Testis (tissue), 3 donors: ENCODE data around the gene GRAP. TPM values are rescaled to one million over a fixed set of nuclear protein-coding genes. Genes with fewer than 3 reads are reported as not detected.
A peak's percentile ranks its signal among the peaks of the same experiment; 100 is the strongest.
"Not testable (repeated sequence)": the region's sequence is repeated elsewhere in the genome, so short reads cannot be mapped to it uniquely, and the experiment has no call there.

Source experiments
- DNase-seq: peaks from one replicate; pipeline ENCODE4 v3.0.0-alpha.2; 2019
- H3K27ac ChIP-seq, 2 donors: fragments of 200-600 bp; sonication (generic); one replicate each; pipeline ENCODE4 v1.5.1; 2019
- H3K27me3 ChIP-seq: fragments of 200-600 bp; sonication (generic); one replicate; pipeline ENCODE4 v1.5.1; 2019
- H3K36me3 ChIP-seq: fragments of 200-600 bp; sonication (generic); one replicate; pipeline ENCODE4 v1.5.1; 2017; ENCODE audit warnings: low read depth; ENCODE audit errors: missing control alignments
- H3K4me1 ChIP-seq: fragments of 200-600 bp; sonication (generic); one replicate; pipeline ENCODE4 v1.5.1; 2019
- H3K4me3 ChIP-seq, 2 donors: fragments of 200-600 bp; sonication (generic); one replicate each; pipeline ENCODE4 v1.5.1; 2017 to 2019
- H3K9me3 ChIP-seq: fragments of 200-600 bp; sonication (generic); one replicate; pipeline ENCODE4 v1.5.1; 2017
- WGBS, 2 donors: methylation state at CpG; one replicate each; pipeline ENCODE4 v1.1.5; 2018; 5-methylcytosine and 5-hydroxymethylcytosine counted together
- intact Hi-C: fragments of 100-400 bp; cut with DNase I; formaldehyde crosslinking; loops from one replicate; pipeline ENCODE4 v1.15.1; 2023; ENCODE audit warnings: low total_unique reads
- polyA plus RNA-seq: library from polyadenylated mRNA; stranded (reverse); fragments of 350-450 nt; fragmentation: Illumina TruSeq; extraction: RNeasy Lipid Tissue Mini Kit (QIAGEN cat#74804); gene quantifications from one replicate; pipeline ENCODE4 v1.2.3, GENCODE V29; 2014; ENCODE audit warnings: low read depth, low replicate concordance; ENCODE audit not compliant: insufficient read depth
- total RNA-seq, 2 donors: library from RNA; depleted of rRNA; stranded (reverse); fragments of >200 nt; gene quantifications; one replicate each; pipeline ENCODE4 v1.2.3, GENCODE V29; 2016

The GRAP gene
- total and polyA plus RNA-seq, 3 donors from 2014 or later: 5.3 to 13.2 (median 7.2) TPM

DNA sequence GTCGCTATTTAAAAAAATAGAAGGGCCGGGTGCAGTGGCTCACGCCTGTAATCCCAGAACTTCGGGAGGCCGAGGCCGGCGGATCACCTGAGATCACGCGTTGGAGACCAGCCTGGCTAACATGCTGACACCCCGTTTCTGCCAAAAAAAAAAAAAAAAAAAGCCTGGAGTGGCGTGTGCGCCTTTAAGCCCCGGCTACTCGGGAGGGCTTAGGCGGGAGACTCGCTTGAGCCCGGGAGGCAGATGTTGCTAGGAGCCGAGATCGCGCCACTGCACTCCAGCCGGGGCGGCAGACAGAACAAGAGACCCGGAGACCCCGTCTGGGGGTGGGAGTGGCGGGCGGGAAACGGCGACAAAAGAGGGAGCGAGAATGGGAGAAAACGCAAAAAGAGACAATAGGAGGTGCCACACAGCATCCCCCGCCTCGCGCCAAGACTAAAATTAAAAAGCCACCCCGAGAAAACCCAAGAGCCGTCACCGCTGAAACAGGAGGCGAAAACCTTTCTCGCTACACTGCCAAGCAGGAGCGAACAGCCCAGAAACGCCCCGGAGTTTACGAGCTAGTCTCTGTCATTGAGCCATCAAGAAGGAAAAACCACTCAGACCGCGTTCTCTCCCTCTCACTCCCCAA, 16.7 kb upstream of the GRAP start:
- H3K4me1 ChIP-seq, H3K36me3 ChIP-seq, intact Hi-C loops, H3K9me3 ChIP-seq, H3K27me3 ChIP-seq, H3K4me3 ChIP-seq: not testable (repeated sequence)
- 0 to 1% methylated on average over 5 to 34 of the region's 44 CpGs for WGBS, 2 donors
- DNase-seq: peak; percentile 90
- peak overlapping the region; percentile 50 to 88 for H3K27ac ChIP-seq

DNA sequence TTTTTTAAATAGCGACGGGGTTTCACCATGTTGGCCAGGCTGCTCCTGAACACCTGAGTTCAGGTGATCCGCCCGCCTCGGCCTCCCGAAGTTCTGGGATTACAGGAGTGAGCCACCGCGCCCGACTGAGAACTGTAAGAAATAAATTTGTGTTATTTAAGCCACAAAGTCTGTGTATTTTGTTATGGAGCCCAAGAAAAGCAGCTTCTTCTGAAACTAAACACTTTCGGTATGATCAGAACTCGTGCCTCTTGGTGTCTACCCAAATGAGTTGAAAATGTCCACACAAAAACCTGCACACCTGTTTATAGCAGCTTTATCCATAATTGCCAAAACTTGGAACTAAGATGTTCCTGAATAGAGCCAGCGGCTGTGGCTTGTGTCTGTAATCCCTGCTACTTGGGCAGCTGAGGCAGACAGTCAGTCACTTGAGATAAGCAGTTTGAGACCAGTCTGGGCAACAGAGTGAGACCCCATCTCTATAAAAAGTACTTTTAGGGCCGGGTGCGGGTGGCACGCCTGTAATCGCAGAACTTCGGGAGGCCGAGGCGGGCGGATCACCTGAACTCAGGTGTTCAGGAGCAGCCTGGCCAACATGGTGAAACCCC, 16.1 kb upstream of the GRAP start:
- intact Hi-C loops, H3K4me1 ChIP-seq, H3K36me3 ChIP-seq, H3K27me3 ChIP-seq, DNase-seq, H3K27ac ChIP-seq, H3K9me3 ChIP-seq, H3K4me3 ChIP-seq: not testable (repeated sequence)
- no CpG with 5 or more reads among the region's 20 CpGs for WGBS, 2 donors

DNA sequence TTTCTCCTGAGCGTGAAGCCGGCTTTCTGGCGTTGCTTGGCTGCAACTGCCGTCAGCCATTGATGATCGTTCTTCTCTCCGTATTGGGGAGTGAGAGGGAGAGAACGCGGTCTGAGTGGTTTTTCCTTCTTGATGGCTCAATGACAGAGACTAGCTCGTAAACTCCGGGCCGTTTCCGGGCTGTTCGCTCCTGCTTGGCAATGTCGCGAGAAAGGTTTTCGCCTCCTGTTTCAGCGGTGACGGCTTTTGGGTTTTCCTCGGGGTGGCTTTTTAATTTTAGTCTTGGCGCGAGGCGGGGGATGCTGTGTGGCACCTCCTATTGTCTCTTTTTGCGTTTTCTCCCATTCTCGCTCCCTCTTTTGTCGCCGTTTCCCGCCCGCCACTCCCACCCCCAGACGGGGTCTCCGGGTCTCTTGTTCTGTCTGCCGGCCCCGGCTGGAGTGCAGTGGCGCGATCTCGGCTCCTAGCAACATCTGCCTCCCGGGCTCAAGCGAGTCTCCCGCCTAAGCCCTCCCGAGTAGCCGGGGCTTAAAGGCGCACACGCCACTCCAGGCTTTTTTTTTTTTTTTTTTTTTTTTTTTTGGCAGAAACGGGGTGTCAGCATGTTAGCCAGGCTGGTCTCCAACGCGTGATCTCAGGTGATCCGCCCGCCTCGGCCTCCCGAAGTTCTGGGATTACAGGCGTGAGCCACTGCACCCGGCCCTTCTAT, 15.4 kb upstream of the GRAP start:
- H3K4me1 ChIP-seq, H3K27me3 ChIP-seq, H3K36me3 ChIP-seq, intact Hi-C loops, H3K4me3 ChIP-seq, H3K9me3 ChIP-seq: not testable (repeated sequence)
- 1% methylated on average over 25 of the region's 51 CpGs; no CpG with 5 or more reads in 1 of the 2 donors for WGBS, 2 donors
- peak; percentile 43 for DNase-seq
- peak overlapping the region in 1 of 2 donors; percentile 59 for H3K27ac ChIP-seq

DNA sequence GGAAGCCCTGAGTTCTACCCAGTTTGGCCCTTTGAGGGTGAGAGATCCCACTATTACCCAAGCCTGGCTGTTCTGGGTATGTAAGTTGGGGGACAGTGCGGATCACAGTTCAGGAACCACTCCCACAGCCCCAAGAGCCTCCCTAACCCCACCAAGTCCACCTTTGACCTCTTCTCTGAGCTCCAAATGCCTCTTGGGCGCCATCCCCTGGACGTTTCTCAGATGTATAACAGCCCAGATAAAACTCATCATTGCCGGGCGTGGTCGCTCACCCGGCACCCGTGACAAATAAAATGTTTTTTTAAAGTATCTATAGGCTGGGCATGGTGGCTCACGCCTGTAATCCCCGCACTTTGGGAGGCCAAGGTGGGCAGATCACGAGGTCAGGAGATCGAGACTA, 8.7 kb upstream of the GRAP start:
- intact Hi-C loops, H3K27me3 ChIP-seq, H3K27ac ChIP-seq, H3K36me3 ChIP-seq, DNase-seq, H3K9me3 ChIP-seq, H3K4me3 ChIP-seq, H3K4me1 ChIP-seq: not testable (repeated sequence)
- no CpG with 5 or more reads among the region's 12 CpGs for WGBS, 2 donors

DNA sequence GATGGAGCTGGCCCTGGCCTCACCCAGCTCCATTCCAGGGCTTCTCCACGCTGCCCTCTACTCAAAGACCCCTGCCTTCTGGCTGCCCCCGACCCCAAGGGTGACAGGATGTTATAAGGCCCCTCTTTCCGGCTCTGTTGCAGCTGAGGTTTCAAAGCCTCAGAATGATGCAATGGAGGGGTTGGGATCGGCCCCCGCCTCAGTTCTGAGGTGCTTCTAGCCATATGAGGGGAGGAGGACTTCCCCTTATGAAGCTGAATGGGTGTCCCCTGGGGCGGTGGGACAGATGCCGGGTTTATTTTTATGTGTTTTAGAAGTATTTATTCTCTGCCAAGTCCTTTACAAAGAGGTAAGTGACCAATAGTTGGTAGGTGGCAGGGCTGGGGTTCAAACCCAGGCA, 2.1 kb upstream of the GRAP start:
- H3K27me3 ChIP-seq, H3K9me3 ChIP-seq, DNase-seq, H3K4me3 ChIP-seq, H3K4me1 ChIP-seq, H3K36me3 ChIP-seq, H3K27ac ChIP-seq, intact Hi-C loops: not testable (repeated sequence)
- WGBS, 2 donors: no CpG with 5 or more reads among the region's 7 CpGs

DNA sequence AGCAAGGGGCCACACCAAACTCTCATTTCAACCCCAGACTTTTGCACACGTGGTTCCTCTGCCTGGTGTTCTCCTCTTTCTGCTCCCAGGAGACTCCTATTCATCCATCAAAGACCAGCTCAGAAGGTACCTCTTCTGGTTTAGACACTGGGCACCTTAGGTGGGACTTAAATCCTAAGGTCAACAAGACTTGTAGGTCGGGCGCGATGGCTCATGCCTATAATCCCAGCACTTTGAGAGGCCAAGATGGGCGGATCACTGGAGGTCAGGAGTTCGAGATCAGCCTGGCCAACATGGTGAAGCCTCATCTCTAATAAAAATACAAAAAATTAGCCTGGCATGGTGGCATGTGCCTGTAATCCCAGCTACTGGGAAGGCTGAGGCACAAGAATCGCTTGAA, 753 bp upstream of the GRAP start:
- H3K36me3 ChIP-seq, H3K9me3 ChIP-seq, H3K4me1 ChIP-seq, H3K27me3 ChIP-seq, H3K4me3 ChIP-seq, intact Hi-C loops, DNase-seq, H3K27ac ChIP-seq: not testable (repeated sequence)
- 98 to 100% methylated on average over 4 to 5 of the region's 7 CpGs for WGBS, 2 donors

DNA sequence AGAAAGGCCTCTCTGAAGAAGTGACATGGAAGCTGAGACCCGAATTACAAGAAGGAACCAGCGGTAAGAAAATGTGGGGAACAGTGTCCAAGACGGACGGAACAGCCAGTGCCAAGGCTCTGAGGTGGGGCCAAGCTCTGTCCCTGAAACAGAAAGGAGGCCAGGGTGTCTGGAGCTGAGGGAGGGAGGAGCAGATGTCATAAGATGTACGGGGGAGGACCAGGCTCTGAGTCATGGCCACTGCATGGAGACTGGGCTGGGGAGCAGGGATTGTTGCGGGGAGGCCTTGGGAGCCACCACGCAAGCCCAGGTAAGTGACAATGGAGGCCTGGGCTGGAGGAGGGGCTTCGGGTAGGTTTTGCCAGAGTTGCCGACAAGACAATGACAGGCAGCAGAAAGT, 2.1 kb downstream of the GRAP start:
- H3K27me3 ChIP-seq, H3K9me3 ChIP-seq, H3K27ac ChIP-seq, H3K4me3 ChIP-seq, H3K36me3 ChIP-seq, H3K4me1 ChIP-seq, intact Hi-C loops, DNase-seq: not testable (repeated sequence)
- whole genome bisulfite sequencing, 2 donors: no CpG with 5 or more reads among the region's 9 CpGs

DNA sequence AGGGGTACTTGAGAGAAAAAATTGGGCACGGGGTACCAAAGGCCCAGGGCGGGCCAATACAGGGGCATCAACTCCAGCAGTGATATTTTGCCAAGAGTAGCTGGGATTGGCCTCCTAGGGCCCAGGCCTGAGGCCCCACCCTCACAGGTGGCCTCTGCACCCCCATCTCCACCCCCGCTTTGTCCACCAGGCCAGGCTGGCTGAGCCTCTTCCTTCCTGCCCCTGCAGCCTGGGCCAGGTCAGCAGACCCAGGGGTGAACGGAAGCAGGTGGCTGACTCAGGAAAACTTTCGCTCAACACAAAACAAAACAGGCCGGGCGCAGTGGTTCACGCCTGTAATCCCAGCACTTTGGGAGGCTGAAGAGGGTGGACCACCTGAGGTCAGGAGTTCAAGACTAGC, 3.7 kb downstream of the GRAP start:
- H3K27ac ChIP-seq, H3K4me3 ChIP-seq, H3K27me3 ChIP-seq, H3K4me1 ChIP-seq, DNase-seq, H3K9me3 ChIP-seq, H3K36me3 ChIP-seq, intact Hi-C loops: not testable (repeated sequence)
- WGBS, 2 donors: 100% methylated on average over 1 of the region's 8 CpGs; no CpG with 5 or more reads in 1 of the 2 donors

DNA sequence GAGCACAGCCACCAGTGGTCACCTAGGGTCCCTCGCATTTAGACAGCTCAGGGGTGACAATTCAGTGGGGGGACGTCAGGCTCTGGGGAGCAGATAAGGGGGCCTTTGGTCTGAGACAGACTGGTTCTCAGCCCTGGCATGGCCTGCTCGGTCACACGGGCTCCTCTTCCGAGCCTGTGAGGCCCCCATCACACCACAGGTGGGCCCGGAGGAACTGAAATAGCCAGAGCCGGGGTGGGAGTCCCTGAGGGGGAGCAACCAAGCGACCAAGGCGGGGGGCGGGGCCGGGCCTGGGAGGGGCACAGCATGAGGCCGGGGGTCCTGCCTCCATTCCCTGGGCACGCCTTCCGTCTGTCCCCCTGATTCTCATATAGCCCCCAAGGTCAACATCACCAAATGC, 4.4 kb downstream of the GRAP start:
- DNase-seq, H3K4me3 ChIP-seq, H3K27ac ChIP-seq, H3K27me3 ChIP-seq, H3K36me3 ChIP-seq, H3K4me1 ChIP-seq, intact Hi-C loops, H3K9me3 ChIP-seq: not testable (repeated sequence)
- WGBS, 2 donors: no CpG with 5 or more reads among the region's 14 CpGs

DNA sequence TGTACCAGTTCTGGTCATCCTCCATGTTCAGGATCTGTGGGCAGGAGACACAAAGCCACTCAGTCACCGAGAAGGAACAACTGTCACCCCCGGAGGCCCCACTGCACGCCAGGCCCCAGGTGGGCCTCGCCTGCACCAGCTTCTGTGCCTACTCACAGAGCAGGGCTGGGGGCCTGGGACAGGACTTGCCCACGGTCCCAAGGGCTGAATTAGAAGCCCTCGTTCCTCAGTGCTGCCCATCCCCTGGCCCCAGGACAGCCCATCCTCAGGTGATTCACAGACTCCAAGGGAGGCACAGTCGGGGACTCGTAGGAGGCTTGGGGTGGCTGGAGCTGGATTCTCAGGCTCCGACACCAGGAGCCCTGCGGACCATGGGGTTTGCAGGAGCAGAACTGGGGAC, 4.9 kb downstream of the GRAP start:
- H3K36me3 ChIP-seq, DNase-seq, H3K27ac ChIP-seq, H3K9me3 ChIP-seq, H3K4me3 ChIP-seq, H3K4me1 ChIP-seq, H3K27me3 ChIP-seq, intact Hi-C loops: not testable (repeated sequence)
- no CpG with 5 or more reads among the region's 10 CpGs for WGBS, 2 donors

DNA sequence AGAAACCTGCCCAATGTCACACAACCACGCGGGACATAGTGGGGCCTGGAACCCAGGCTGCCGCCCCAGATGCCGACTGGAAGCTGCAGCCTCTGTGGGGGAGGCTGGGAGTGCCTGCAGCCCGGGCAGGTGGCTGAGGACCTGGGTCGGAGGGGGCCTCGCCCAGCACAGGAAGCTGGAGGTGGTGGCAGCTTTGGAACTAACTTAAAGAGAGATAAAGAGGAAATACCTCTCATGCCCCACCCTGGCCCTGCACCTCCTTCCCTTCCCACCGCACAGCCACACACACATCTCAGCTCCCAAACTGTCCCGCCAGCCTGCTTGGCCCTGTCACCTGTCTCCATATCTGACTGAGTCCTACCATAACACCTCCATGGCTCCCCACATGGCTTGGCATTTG, 6.4 kb downstream of the GRAP start:
- intact Hi-C loops: not testable (repeated sequence)
- no CpG with 5 or more reads among the region's 9 CpGs for WGBS, 2 donors

DNA sequence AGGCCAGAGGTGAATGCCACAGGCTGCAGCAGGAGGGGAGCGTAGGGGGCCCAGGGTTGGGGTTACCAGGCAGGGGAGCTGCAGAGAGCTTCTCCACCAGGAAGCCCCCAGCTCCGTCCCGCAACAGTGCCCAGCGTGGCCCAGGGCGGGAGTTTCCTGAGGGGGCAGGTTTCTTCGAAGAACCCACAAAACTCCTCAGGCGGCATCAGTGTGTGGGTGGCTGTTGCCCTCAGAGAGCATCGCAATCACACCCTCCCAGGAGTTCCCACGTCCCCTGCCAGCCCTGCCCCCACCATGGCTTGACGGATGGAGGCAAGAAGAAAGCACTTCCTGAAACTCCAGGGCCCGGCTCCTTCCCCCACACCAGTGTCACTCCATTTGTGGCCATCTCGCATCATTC, 8.0 kb downstream of the GRAP start:
- DNase-seq, H3K4me1 ChIP-seq, H3K27ac ChIP-seq, H3K9me3 ChIP-seq, H3K36me3 ChIP-seq, H3K4me3 ChIP-seq, intact Hi-C loops, H3K27me3 ChIP-seq: not testable (repeated sequence)
- no CpG with 5 or more reads among the region's 12 CpGs for WGBS, 2 donors

More for the DNA sequence above, 6.4 kb downstream of the GRAP start:
- not testable (repeated sequence) for H3K4me3 ChIP-seq, H3K4me1 ChIP-seq, H3K9me3 ChIP-seq, H3K27me3 ChIP-seq, H3K36me3 ChIP-seq, DNase-seq, H3K27ac ChIP-seq
